Right atrium auricular region (tissue), 2 donors: ENCODE data around the gene C1orf198. TPM values are rescaled to one million over a fixed set of nuclear protein-coding genes. Genes with fewer than 3 reads are reported as not detected.
A peak's percentile ranks its signal among the peaks of the same experiment; 100 is the strongest.
"Not testable (repeated sequence)": the region's sequence is repeated elsewhere in the genome, so short reads cannot be mapped to it uniquely, and the experiment has no call there.

Experiments
- DNase-seq: peaks from one replicate; pipeline ENCODE4 v3.0.0-alpha.2; 2019; ENCODE audit warnings: low spot score
- H3K27ac ChIP-seq, 2 donors: fragments of 200-600 bp; sonication (generic); 1 replicate in 1 of 2; 2 replicates in 1 of 2; pipeline ENCODE4 v1.5.1; 2016 to 2019
- H3K27me3 ChIP-seq, 2 donors: fragments of 200-600 bp; sonication (generic); one replicate each; pipeline versions ENCODE4 v1.5.1 to v1.6.0; 2017 to 2019
- H3K36me3 ChIP-seq: fragments of 200-600 bp; sonication (generic); one replicate; pipeline ENCODE4 v1.5.1; 2016
- H3K4me1 ChIP-seq, 2 donors: fragments of 200-600 bp; sonication (generic); one replicate each; pipeline versions ENCODE4 v1.5.1 to v1.6.0; 2017 to 2019
- H3K4me3 ChIP-seq, 2 donors: fragments of 200-600 bp; sonication (generic); 1 replicate in 1 of 2; 2 replicates in 1 of 2; pipeline ENCODE4 v1.5.1; 2017 to 2019; ENCODE audit warnings: mild to moderate bottlenecking in 1 of 2, moderate library complexity in 1 of 2
- H3K9me3 ChIP-seq, 2 donors: fragments of 200-600 bp; sonication (generic); one replicate each; pipeline ENCODE4 v1.5.1; 2019
- total RNA-seq, 2 donors: library from RNA; depleted of rRNA; stranded (reverse); fragments of >200 nt; gene quantifications; one replicate each; pipeline ENCODE4 v1.1.0, GENCODE V29; 2016
- TF ChIP-seq, protein P1 (sequence below), 2 donors: fragments of 200-600 bp; sonication (generic); IDR thresholded peaks; one replicate each; pipeline ENCODE4 v1.5.1; 2019; ENCODE audit warnings: antibody characterized with exemption in 2 of 2

C1orf198 gene
- total RNA-seq, 2 donors from 2014 or later = 86.1 to 115 TPM

DNA sequence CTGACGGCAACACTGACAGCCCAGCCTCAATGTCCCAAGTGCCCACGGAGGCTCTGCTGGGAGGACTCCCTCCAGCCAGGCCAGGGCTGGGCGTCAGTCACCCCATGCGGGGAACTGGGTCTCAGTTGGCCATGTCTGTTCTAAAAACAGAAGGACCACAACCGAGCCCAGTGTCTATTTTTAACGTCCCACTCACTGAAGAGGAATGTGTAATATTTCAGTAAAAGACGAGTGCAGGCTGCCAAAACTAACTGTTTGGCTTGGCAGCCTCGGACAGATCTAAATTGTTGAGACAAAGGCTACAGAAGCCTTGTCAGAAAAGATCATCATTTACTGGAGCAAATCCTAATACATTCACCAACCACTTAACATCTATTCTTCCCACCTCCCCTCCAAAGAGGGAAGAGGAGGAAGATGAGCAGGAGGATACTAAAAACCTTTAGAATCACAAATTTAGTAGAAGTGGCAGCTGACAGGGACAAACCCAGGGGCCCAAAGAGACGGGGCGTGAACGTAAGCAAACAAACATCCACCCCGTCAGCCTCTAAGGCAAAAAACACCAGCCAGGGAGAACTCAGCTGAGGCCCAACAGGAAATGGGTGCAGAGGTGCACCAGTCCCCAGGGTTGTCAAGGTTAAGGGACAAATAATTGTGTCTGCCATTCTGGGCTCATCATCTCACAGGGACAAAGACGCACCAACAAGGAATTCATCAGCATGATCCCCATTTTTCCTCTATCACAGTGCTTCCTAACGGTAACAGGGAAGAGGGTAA lies 18.7 kb downstream of the C1orf198 start:
- peak; percentile 88 for DNase-seq
- no peak overlapping the region for H3K4me3 ChIP-seq
- peaks cover 0 to 61% of the 10 kb centered on the region in 2 donors for H3K4me1 ChIP-seq
- H3K36me3 ChIP-seq = peaks cover 22% of the 10 kb centered on the region
- H3K9me3 ChIP-seq = no peaks in the 10 kb centered on the region
- H3K27me3 ChIP-seq = no peaks in the 10 kb centered on the region
- TF ChIP-seq, protein P1, sequence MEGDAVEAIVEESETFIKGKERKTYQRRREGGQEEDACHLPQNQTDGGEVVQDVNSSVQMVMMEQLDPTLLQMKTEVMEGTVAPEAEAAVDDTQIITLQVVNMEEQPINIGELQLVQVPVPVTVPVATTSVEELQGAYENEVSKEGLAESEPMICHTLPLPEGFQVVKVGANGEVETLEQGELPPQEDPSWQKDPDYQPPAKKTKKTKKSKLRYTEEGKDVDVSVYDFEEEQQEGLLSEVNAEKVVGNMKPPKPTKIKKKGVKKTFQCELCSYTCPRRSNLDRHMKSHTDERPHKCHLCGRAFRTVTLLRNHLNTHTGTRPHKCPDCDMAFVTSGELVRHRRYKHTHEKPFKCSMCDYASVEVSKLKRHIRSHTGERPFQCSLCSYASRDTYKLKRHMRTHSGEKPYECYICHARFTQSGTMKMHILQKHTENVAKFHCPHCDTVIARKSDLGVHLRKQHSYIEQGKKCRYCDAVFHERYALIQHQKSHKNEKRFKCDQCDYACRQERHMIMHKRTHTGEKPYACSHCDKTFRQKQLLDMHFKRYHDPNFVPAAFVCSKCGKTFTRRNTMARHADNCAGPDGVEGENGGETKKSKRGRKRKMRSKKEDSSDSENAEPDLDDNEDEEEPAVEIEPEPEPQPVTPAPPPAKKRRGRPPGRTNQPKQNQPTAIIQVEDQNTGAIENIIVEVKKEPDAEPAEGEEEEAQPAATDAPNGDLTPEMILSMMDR (IDR thresholded peaks at IDR 0.05) = no peak
- H3K27ac ChIP-seq = peak overlapping the region; percentile 85 to 95

DNA sequence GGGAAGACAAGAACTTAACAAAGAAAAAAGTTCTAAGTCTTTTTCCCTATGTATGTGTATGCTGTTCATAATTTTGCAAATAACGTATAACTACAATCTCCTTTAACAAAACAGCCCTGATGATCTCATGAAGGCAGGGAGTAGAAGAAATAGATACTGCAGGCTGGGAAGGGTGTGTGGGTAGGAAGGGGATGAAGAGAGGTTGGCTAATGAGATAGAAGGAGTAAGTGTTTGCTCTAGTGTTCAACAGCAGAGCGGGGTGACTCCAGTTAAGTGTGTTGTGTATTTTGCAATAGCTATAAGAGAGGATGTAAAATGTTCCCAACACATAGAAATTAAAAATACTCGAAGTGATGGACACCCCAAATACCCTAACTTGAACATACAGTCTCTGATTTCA lies 20.1 kb downstream of the C1orf198 start:
- peaks cover 19% of the 10 kb centered on the region for H3K36me3 ChIP-seq
- H3K27ac ChIP-seq = peak overlapping the region; percentile 85 to 95
- H3K9me3 ChIP-seq = no peaks in the 10 kb centered on the region
- H3K4me1 ChIP-seq = peaks cover 0 to 57% of the 10 kb centered on the region in 2 donors
- TF ChIP-seq, protein P1 (IDR thresholded peaks at IDR 0.05) = no peak
- no peaks in the 10 kb centered on the region for H3K27me3 ChIP-seq
- DNase-seq = no peak
- H3K4me3 ChIP-seq = no peak overlapping the region

GRCh38 chr1:230845184-230845583 lies 23.1 kb downstream of the C1orf198 start:
- Histone ChIP-seq H3K27ac (peak overlapping the region in 1 of 2 donors; percentile 36), H3K36me3 (peaks cover 35% of the 10 kb centered on the region), H3K4me1 (peaks cover 0 to 60% of the 10 kb centered on the region in 2 donors)
- H3K4me3 ChIP-seq, DNase-seq, H3K27me3 ChIP-seq, H3K9me3 ChIP-seq: not testable (repeated sequence)

GRCh38 chr1:230844561-230844960 lies 23.8 kb downstream of the C1orf198 start:
- H3K4me3 ChIP-seq = no peak overlapping the region
- H3K4me1 ChIP-seq = peaks cover 0 to 54% of the 10 kb centered on the region in 2 donors
- peaks cover 35% of the 10 kb centered on the region for H3K36me3 ChIP-seq
- no peaks in the 10 kb centered on the region for H3K27me3 ChIP-seq
- TF ChIP-seq, protein P1 (IDR thresholded peaks at IDR 0.05) = no peak
- DNase-seq = no peak
- no peaks in the 10 kb centered on the region for H3K9me3 ChIP-seq
- peak overlapping the region in 1 of 2 donors; percentile 36 for H3K27ac ChIP-seq

GRCh38 chr1:230843503-230844309 lies 24.6 kb downstream of the C1orf198 start:
- Histone ChIP-seq H3K4me3 (no peak overlapping the region), H3K4me1 (peaks cover 0 to 49% of the 10 kb centered on the region in 2 donors), H3K27me3 (no peaks in the 10 kb centered on the region), H3K36me3 (peaks cover 40% of the 10 kb centered on the region), H3K9me3 (no peaks in the 10 kb centered on the region), H3K27ac (peak overlapping the region; percentile 6 to 69)
- DNase-seq = no peak
- TF ChIP-seq, protein P1 (IDR thresholded peaks at IDR 0.05) = no peak

DNA sequence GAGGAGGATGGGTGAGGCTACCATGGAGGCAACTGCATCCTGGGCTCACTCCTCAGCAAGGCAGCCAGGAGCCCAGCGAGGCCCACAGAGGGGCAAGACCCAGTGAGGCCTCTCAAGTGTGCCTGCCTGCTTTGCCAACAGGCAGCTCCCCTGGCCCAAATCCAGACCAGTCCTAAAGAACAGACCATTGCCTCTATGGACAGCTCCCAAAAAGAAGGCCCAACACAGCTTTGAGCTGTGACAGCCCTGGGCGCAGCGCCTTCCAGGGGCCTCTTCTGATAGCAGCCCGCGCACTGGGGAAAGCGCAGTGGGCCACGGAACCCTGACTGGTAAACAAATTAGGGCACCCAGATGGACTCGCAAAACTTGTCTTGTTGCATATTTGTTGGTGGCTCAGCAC lies 25.5 kb downstream of the C1orf198 start:
- peaks cover 0 to 41% of the 10 kb centered on the region in 2 donors for H3K4me1 ChIP-seq
- H3K27ac ChIP-seq = peak overlapping the region; percentile 6 to 69
- DNase-seq = no peak
- H3K36me3 ChIP-seq = peaks cover 49% of the 10 kb centered on the region
- no peaks in the 10 kb centered on the region for H3K27me3 ChIP-seq
- no peak overlapping the region for H3K4me3 ChIP-seq
- TF ChIP-seq, protein P1 (IDR thresholded peaks at IDR 0.05) = no peak
- no peaks in the 10 kb centered on the region for H3K9me3 ChIP-seq
